ENCODE results near the gene GRIA1. TPM values are rescaled to one million over a fixed set of nuclear protein-coding genes. Genes with fewer than 3 reads are reported as not detected.

Gene GRIA1
- total and polyA plus RNA-seq, 10 of the 15 experiments (the other 5 are each of a cell fraction or from before 2014, with no cell fraction given), result 0.04 to 0.18 (median 0.04) TPM; not detected in 7

- TF ChIP-seq BCLAF1 (IDR thresholded peaks at IDR 0.05) (no peak), HDGF (IDR thresholded peaks at IDR 0.05) (no peak), POLR2A (IDR thresholded peaks at IDR 0.05; ENCODE audit: low read depth, low read length) (no peak), MYB (IDR thresholded peaks at IDR 0.05; ENCODE audit: borderline replicate concordance, low read depth, low read length) (no peak), SIX5 (IDR thresholded peaks at IDR 0.05; ENCODE audit: low read depth, low read length, severe bottlenecking) (no peak)
Observed at GRCh38 chr5:153601377-153601776, 110.9 kb downstream of the GRIA1 start (continued).

GRCh38 chr5:153605386-153605785, 114.9 kb downstream of the GRIA1 start:
- POLR2A ChIA-PET, result no interaction called here
- H3K9ac ChIP-seq (ENCODE audit: control insufficient read depth, insufficient read depth, low read length), result no peak overlapping the region
- no peaks in the 10 kb centered on the region for H3K27me3 ChIP-seq (replicated peaks in 1 of 2; ENCODE audit: control insufficient read depth in 2 of 2, insufficient read depth in 2 of 2, low read length in 1 of 2)
- H3K4me2 ChIP-seq (ENCODE audit: control insufficient read depth, insufficient read depth), result no peak overlapping the region
- 6% methylated on average over 1 of the region's 1 CpG for WGBS (ENCODE audit: insufficient coverage, insufficient replicate concordance, low lambda C conversion rate, missing lambda C conversion rate)
- CTCF ChIA-PET, result no interaction called here
- intact Hi-C loops (cut with micrococcal nuclease; ENCODE audit: unreplicated experiment), result no loop called here
- SMC1A ChIA-PET (ENCODE audit: uncharacterized antibody, unreplicated experiment), result no interaction called here
- no peak overlapping the region for H3K27ac ChIP-seq (ENCODE audit: control insufficient read depth, insufficient read depth)
- ATAC-seq, result no peak
- no peaks in the 10 kb centered on the region for H3K9me3 ChIP-seq (replicated peaks; ENCODE audit: control insufficient read depth, insufficient read depth, low read length)
- in situ Hi-C loops (cut with MboI), result no loop called here
- no peaks in the 10 kb centered on the region for H3K79me2 ChIP-seq (ENCODE audit: control insufficient read depth, insufficient read depth, low read length)
- no peak overlapping the region for H2AFZ ChIP-seq (ENCODE audit: control insufficient read depth, low read depth, low read length)
- RAD21 ChIA-PET (ENCODE audit: unreplicated experiment), result no interaction called here
- DNase-seq (ENCODE audit: low read depth, low spot score), result no peak
- H3K4me3 ChIP-seq, result no peak overlapping the region
- FAIRE-seq, result no peak
- no TSS peak for BruUV-seq (replicated peaks)
- H3K36me3 ChIP-seq (ENCODE audit: control insufficient read depth in 2 of 2, insufficient read depth in 2 of 2, low read length in 1 of 2), result no peaks in the 10 kb centered on the region
- H4K20me1 ChIP-seq (ENCODE audit: control insufficient read depth, insufficient read depth), result no peaks in the 10 kb centered on the region
- H3K4me1 ChIP-seq (ENCODE audit: control insufficient read depth, insufficient read depth, low read length), result peaks cover 5% of the 10 kb centered on the region; the same call in 1 of the 2 replicates
- TF ChIP-seq BCLAF1 (IDR thresholded peaks at IDR 0.05) (no peak), LARP7 (IDR thresholded peaks at IDR 0.05) (no peak), ELK1 (IDR thresholded peaks at IDR 0.05; ENCODE audit: low read depth, low read length) (no peak), RCOR1 (conservative IDR thresholded peaks at IDR 0.05; ENCODE audit: low read depth, low read length) (no peak), MEF2A (IDR thresholded peaks at IDR 0.05; ENCODE audit: insufficient read depth, low read depth, low read length) (no peak), STAT3 (IDR thresholded peaks at IDR 0.05; ENCODE audit: low read depth, low read length) (no peak), MYB (IDR thresholded peaks at IDR 0.05; ENCODE audit: borderline replicate concordance, low read depth, low read length) (no peak), RFX5 (IDR thresholded peaks at IDR 0.05; ENCODE audit: low read depth, low read length) (no peak), SMAD5 (IDR thresholded peaks at IDR 0.05; ENCODE audit: low read depth) (no peak), CEBPB (IDR thresholded peaks at IDR 0.05; ENCODE audit: borderline replicate concordance in 1 of 2, low read depth in 2 of 2, low read length in 2 of 2) (no peak), CHD1 (IDR thresholded peaks at IDR 0.05; ENCODE audit: low read depth, low read length) (no peak), ZNF207 (IDR thresholded peaks at IDR 0.05; ENCODE audit: borderline replicate concordance) (no peak), ZBTB33 (IDR thresholded peaks at IDR 0.05) (no peak)

All from GM12878 (cell line).